ENCODE measurements around the gene KIF1A. TPM values are rescaled to one million over a fixed set of nuclear protein-coding genes. Genes with fewer than 3 reads are reported as not detected.

The KIF1A gene
- total RNA-seq, 2 donors from 2014 or later, result 18.9 to 55.8 TPM

DNA sequence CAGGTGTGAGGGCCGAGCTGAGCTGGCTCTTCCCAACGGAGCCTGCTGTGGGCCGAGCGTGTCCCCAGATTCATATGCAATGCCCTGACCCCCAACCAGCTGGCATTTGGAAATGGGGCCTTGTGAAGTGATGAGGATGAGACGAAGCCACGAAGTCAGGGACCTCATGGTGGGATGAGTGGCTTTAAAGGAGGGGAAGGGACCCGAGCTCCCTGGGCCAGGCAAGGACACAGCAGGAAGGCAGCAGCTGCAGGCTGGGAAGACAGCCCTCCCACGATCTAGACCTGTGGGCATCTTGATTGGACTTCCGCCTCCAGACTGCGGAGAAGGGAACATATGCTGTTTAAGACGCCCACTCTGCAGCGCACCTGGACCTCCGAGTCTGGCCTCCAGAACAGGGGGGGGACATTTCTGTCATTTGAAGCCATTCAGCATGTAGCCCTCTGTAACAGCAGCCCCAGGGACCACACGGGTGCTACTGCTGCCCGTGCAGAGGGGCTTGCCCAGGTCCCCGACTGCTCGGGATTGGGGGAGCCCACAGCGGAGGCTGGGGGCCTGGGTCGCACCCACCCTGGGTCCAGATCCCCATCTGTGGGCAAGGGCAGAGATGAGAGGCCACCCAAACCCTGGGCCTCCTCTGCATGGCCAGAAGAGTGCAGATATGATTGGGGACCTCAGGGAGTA is 27.2 kb downstream of the KIF1A start:
- Histone ChIP-seq H3K36me3 (no peaks in the 10 kb centered on the region), H3K27me3 (replicated peaks; ENCODE audit: insufficient read depth) (no peaks in the 10 kb centered on the region), H3K9me3 (no peaks in the 10 kb centered on the region), H3K27ac (no peak overlapping the region), H3K4me3 (no peak overlapping the region), H3K4me1 (replicated peaks) (no peaks in the 10 kb centered on the region)
- WGBS, result 74% methylated on average over 18 of the region's 19 CpGs
- DNase-seq (ENCODE audit: low spot score), result no peak
- no peak for TF ChIP-seq POLR2AphosphoS5 (IDR thresholded peaks at IDR 0.05)
- no peak for TF ChIP-seq POLR2A (IDR thresholded peaks at IDR 0.05)
- intact Hi-C loops (cut with DNase I), result no loop called here

DNA sequence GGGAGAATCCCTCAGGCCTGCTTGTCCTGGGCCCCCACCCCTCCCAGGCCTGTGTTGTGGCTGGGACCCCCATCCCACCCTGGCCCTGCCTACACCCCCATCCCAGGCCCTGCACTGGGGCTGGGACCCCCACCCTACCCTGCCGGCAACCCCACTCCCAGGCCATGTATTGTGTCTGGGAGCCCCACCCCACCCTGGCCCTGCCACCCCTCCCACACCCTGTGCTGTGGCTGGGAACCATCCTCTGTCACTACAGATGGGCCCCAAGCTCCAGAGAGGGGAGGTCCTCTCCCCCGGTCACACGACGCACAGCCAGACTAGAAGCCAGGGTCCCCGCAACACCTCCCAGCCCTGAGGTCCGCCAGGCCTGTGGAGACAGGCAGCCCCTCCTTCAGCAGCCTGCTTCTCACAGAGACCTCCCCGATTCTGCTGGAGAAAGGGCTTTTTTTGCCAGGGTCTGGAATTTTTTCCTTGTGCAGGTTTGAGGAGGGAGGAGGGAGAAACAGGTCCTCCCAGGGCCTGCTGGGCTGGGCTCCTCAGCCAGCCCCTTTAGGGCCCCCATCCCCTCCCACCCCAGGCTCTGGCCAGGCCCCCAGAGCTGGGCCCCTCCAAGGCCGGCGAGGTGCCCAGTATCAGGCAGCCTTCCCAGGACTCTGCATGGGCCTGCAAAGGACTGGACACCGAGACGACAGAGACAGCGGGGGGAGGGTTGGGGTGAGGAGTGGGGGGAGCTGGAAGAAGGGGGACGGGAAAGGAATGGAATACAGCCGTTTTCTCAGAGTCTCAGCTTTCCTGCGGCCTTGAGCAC is 28.0 kb downstream of the KIF1A start:
- no peak overlapping the region for H3K4me3 ChIP-seq
- no peak overlapping the region for H3K27ac ChIP-seq
- no peak for DNase-seq (ENCODE audit: low spot score)
- WGBS, result 24% methylated on average over 14 of the region's 15 CpGs
- no peaks in the 10 kb centered on the region for H3K36me3 ChIP-seq
- TF ChIP-seq POLR2A (IDR thresholded peaks at IDR 0.05), result no peak
- TF ChIP-seq, protein P1, sequence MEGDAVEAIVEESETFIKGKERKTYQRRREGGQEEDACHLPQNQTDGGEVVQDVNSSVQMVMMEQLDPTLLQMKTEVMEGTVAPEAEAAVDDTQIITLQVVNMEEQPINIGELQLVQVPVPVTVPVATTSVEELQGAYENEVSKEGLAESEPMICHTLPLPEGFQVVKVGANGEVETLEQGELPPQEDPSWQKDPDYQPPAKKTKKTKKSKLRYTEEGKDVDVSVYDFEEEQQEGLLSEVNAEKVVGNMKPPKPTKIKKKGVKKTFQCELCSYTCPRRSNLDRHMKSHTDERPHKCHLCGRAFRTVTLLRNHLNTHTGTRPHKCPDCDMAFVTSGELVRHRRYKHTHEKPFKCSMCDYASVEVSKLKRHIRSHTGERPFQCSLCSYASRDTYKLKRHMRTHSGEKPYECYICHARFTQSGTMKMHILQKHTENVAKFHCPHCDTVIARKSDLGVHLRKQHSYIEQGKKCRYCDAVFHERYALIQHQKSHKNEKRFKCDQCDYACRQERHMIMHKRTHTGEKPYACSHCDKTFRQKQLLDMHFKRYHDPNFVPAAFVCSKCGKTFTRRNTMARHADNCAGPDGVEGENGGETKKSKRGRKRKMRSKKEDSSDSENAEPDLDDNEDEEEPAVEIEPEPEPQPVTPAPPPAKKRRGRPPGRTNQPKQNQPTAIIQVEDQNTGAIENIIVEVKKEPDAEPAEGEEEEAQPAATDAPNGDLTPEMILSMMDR (IDR thresholded peaks at IDR 0.05), result no peak
- TF ChIP-seq POLR2AphosphoS5 (IDR thresholded peaks at IDR 0.05), result no peak
- no peaks in the 10 kb centered on the region for H3K9me3 ChIP-seq
- intact Hi-C loops (cut with DNase I), result no loop called here
- no peaks in the 10 kb centered on the region for H3K27me3 ChIP-seq (replicated peaks; ENCODE audit: insufficient read depth)
- H3K4me1 ChIP-seq (replicated peaks), result no peaks in the 10 kb centered on the region

DNA sequence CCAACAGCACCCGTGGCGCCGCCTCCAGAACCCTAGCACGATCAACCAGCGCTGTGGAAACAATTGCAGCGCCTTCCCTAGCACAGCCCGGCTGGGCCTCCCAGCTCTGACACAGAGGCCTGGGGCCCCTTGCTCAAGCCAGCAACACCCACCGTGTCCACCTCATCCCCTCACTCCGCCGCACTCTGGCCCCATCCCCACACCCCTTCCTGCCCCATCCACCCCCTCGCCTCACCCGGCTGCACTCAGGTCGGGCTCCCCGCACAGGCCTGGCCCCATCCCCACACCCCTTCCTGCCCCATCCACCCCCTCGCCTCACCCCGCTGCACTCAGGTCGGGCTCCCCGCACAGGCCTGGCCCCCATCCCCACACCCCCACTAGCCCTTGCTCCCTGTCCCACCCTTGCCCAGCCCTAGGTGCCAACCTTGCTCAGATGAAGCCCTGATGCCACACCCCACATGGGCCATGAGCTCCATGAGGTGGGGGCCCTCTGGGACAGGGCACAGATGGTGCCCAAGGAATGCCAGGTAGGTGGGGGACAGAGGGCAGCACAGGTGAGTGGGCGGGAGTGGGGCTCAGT is 28.7 kb downstream of the KIF1A start:
- TF ChIP-seq, protein P1 (IDR thresholded peaks at IDR 0.05), result no peak
- TF ChIP-seq POLR2AphosphoS5 (IDR thresholded peaks at IDR 0.05) (no peak), POLR2A (IDR thresholded peaks at IDR 0.05) (no peak)
- DNase-seq (ENCODE audit: low spot score), result no peak
- 93% methylated on average over 19 of the region's 19 CpGs for WGBS
- Histone ChIP-seq H3K27ac (no peak overlapping the region), H3K9me3 (no peaks in the 10 kb centered on the region), H3K4me3 (no peak overlapping the region), H3K36me3 (no peaks in the 10 kb centered on the region), H3K27me3 (replicated peaks; ENCODE audit: insufficient read depth) (no peaks in the 10 kb centered on the region), H3K4me1 (replicated peaks) (no peaks in the 10 kb centered on the region)
- intact Hi-C loops (cut with DNase I), result no loop called here

DNA sequence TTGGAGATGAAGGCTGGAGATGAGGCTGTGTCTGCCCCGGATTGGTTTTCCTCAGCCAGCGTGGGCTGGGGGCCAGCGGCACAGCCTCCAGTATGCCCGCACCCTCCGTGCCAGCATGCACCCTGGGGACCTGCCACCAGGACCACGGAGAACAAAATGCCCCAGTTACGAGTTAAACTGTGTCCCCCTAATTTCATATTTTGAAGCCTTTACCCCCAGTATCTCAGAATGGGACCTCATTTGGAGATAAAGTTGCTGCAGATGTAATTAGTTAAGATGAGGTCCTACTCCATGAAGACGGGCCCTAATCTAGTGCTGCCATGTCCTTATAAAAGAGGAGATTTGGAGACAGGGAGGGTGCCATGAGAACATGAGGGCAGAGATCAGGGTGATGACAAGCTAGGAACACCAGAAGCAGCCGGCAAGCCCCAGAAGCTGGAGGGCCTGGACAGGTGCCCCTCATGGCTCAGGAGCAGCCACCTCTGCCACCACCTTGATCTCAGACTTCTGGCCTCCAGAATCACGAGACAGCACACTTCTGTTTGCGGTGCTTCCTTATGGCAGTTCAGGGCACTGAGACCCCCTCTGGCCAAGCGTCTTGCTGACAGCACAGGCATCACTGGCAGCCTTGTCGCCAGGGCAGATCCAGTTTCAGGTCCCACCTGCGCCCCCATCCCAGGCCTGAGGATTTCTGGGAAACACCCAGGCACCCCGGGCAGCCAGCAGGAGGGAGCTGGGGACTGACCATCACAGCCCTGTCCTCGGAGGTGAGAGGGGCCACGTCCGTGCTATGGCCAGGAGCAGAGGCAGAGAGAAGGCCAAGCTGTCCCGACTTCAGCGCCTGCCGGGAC is 29.4 kb downstream of the KIF1A start:
- no peaks in the 10 kb centered on the region for H3K4me1 ChIP-seq (replicated peaks)
- no peak overlapping the region for H3K4me3 ChIP-seq
- 94% methylated on average over 18 of the region's 21 CpGs for WGBS
- intact Hi-C loops (cut with DNase I), result no loop called here
- no peak overlapping the region for H3K27ac ChIP-seq
- H3K9me3 ChIP-seq, result no peaks in the 10 kb centered on the region
- no peaks in the 10 kb centered on the region for H3K36me3 ChIP-seq
- no peak for DNase-seq (ENCODE audit: low spot score)
- H3K27me3 ChIP-seq (replicated peaks; ENCODE audit: insufficient read depth), result no peaks in the 10 kb centered on the region
- TF ChIP-seq POLR2A (IDR thresholded peaks at IDR 0.05) (no peak), POLR2AphosphoS5 (IDR thresholded peaks at IDR 0.05) (no peak)
- TF ChIP-seq, protein P1 (IDR thresholded peaks at IDR 0.05), result no peak
